Left lung (tissue), 10 donors: ENCODE data around the gene DGKD. TPM values are rescaled to one million over a fixed set of nuclear protein-coding genes. Genes with fewer than 3 reads are reported as not detected.

ENCODE experiments used
- ATAC-seq: fragments of 200-7000 bp; cut with Tn5 transposase; one replicate; pipeline ENCODE4 v1.9.1; 2020; ENCODE audit warnings: moderate library complexity
- DNase-seq, 4 donors: peaks; one replicate each; pipeline ENCODE4 v3.0.0-alpha.2; 2013 to 2020
- H3K27ac ChIP-seq, 2 donors: fragments of 200-600 bp; sonication (generic) in 1 of 2; one replicate each; pipeline versions ENCODE4 v1.5.0 to v1.8.0; 2020 to 2021
- H3K27me3 ChIP-seq, 2 donors: fragments of 200-600 bp; sonication (generic) in 1 of 2; one replicate each; pipeline versions ENCODE4 v1.5.0 to v1.8.0; 2020 to 2021
- H3K36me3 ChIP-seq, 2 donors: fragments of 200-600 bp; sonication (generic) in 1 of 2; one replicate each; pipeline versions ENCODE4 v1.5.0 to v1.8.0; 2020 to 2021
- H3K4me1 ChIP-seq, 2 donors: fragments of 200-600 bp; one replicate each; pipeline ENCODE4 v1.8.0; 2021
- H3K4me3 ChIP-seq, 2 donors: fragments of 200-600 bp; sonication (generic) in 1 of 2; one replicate each; pipeline versions ENCODE4 v1.5.0 to v1.8.0; 2020 to 2021; ENCODE audit warnings: mild to moderate bottlenecking in 1 of 2
- H3K9me3 ChIP-seq, 2 donors: fragments of 200-600 bp; sonication (generic) in 1 of 2; one replicate each; pipeline versions ENCODE4 v1.5.0 to v1.8.0; 2020 to 2021
- intact Hi-C, 2 donors: fragments of 100-400 bp; cut with DNase I; formaldehyde crosslinking; loops; one replicate each; pipeline versions ENCODE4 v1.11.2 to v1.14.2; 2022
- polyA plus RNA-seq, 6 donors: library from polyadenylated mRNA; unstranded; fragments of 120-200 nt; gene quantifications; one replicate each; pipeline ENCODE4 v1.2.1, GENCODE V29; 2013; ENCODE audit not compliant: insufficient read length in 6 of 6
- total RNA-seq, 2 donors: library from RNA; stranded (reverse); fragmentation: NEBNext Ultra II Directional; extraction: Animal tissue kit (Norgen Biotek cat#: 25700); gene quantifications; one replicate each; pipeline ENCODE4 v1.2.1, GENCODE V29; 2021
- TF ChIP-seq, protein P1 (sequence below), 2 donors: fragments of 200-600 bp; sonication (generic) in 1 of 2; IDR thresholded peaks; one replicate each; pipeline versions ENCODE4 v1.5.0 to v1.8.0; 2021; ENCODE audit warnings: antibody characterized with exemption in 2 of 2
- donor health status: DM: no; HTN: yes; CAD: no.
- donor health status: DM: no; HTN: no; CAD: no.

DGKD gene
- total and polyA plus RNA-seq, 8 donors: 22.9 to 98.0 (median 32.6) TPM

DNA sequence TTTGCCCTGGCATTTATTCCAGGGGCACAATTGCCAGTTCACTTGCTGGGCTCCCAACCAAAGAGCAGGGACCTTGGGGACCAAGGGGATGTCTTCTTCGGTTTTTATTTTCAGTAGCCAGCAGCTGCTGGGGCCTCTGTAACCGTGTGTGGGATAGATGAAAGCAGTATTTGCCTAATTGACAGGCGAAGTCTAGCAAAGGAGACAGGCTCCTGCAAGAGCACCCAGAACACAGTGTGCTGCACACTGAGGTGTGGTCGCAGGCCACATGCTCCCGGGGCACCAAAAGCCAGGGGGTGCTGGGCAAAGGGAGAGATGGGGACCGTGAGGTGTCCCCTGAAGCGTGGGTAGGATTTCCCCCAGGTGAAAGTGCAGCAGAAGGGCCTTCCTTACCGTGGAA lies 41.4 kb upstream of the DGKD start:
- intact Hi-C loops: no loop called here
- no peak for DNase-seq

DNA sequence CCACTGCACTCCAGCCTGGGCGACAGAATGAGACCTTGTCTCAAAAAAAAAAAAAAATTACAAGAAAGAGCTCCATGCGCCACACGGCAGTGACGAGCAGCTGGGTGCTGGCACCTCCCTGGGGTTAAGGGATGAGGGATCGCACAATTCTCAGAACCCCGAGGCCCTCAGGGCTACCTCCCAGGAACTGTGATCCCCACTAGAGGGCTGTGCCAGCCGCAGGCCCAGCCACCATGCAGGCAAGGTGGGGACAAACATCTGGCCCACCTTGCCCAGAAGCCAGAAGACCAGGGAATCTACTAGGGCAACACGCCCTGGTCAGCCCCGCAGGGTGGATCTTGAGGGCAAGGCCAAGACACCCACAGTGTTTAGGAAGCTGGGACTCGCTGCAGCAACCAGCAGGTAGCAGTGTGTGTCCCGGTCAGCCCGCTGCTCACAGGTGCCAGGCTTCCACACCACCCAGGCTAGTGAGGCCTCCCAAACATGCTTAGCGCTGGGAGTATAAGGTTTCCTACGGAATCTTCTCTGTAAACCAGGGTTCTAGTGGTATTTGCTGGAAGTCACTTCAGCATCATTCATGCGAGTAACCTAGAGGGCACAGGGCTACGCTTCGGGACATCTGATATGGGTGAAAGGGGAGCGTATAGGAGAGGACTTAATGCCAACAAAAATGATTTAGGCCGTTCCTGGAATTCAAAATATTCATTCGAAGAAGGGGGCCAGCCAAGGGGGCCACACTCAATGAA lies 39.9 kb upstream of the DGKD start:
- Histone ChIP-seq H3K27ac (no peak overlapping the region), H3K4me3 (no peak overlapping the region), H3K9me3 (no peaks in the 10 kb centered on the region), H3K4me1 (no peaks in the 10 kb centered on the region), H3K27me3 (no peaks in the 10 kb centered on the region), H3K36me3 (no peaks in the 10 kb centered on the region)
- ATAC-seq (no peak), DNase-seq (no peak)
- TF ChIP-seq, protein P1, sequence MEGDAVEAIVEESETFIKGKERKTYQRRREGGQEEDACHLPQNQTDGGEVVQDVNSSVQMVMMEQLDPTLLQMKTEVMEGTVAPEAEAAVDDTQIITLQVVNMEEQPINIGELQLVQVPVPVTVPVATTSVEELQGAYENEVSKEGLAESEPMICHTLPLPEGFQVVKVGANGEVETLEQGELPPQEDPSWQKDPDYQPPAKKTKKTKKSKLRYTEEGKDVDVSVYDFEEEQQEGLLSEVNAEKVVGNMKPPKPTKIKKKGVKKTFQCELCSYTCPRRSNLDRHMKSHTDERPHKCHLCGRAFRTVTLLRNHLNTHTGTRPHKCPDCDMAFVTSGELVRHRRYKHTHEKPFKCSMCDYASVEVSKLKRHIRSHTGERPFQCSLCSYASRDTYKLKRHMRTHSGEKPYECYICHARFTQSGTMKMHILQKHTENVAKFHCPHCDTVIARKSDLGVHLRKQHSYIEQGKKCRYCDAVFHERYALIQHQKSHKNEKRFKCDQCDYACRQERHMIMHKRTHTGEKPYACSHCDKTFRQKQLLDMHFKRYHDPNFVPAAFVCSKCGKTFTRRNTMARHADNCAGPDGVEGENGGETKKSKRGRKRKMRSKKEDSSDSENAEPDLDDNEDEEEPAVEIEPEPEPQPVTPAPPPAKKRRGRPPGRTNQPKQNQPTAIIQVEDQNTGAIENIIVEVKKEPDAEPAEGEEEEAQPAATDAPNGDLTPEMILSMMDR (IDR thresholded peaks at IDR 0.05): no peak
- intact Hi-C loops: no loop called here

More for the DNA sequence above, 41.4 kb upstream of the DGKD start:
- no peaks in the 10 kb centered on the region for H3K9me3 ChIP-seq
- TF ChIP-seq, protein P1 (IDR thresholded peaks at IDR 0.05): no peak
- H3K36me3 ChIP-seq: no peaks in the 10 kb centered on the region
- H3K4me1 ChIP-seq: no peaks in the 10 kb centered on the region
- no peaks in the 10 kb centered on the region for H3K27me3 ChIP-seq
- no peak overlapping the region for H3K27ac ChIP-seq
- no peak for ATAC-seq
- no peak overlapping the region for H3K4me3 ChIP-seq

DNA sequence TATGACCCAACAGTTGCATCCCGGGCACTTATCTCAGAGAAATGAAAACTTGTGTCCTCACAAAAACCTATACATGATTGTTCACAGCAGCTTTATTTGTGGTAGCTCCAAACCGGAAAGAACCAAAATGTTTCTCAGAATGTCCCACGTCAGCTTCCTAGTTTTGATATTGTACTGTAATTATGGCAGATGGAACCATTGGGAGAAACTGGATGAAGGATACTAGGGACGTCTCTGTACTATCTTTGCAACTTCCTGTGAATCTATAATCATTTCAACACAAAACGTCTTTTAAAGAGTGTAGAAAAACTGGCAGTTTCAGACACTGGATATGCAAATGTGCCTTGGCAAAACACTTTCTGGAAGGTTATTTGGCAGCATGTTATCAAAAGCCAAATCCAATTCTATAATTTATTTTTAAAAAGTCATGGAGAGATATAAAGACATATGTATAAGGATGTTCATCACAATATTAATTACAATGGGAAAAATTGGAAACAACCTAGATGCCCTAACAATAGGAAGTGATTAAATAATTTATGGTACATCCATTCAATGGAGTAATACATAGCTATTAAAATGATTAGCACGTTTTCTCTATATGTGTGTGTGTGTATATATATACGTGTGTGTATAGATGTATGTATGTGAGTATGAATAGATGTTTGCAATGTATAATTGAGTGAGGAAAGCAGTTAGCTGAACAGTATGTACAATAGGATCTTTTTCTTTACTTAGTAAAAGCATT lies 36.9 kb upstream of the DGKD start:
- Histone ChIP-seq H3K27me3 (no peaks in the 10 kb centered on the region), H3K4me1 (no peaks in the 10 kb centered on the region), H3K27ac (no peak overlapping the region), H3K36me3 (no peaks in the 10 kb centered on the region), H3K9me3 (no peaks in the 10 kb centered on the region), H3K4me3 (no peak overlapping the region)
- DNase-seq (no peak), ATAC-seq (no peak)
- TF ChIP-seq, protein P1 (IDR thresholded peaks at IDR 0.05): no peak
- intact Hi-C loops: no loop called here

DNA sequence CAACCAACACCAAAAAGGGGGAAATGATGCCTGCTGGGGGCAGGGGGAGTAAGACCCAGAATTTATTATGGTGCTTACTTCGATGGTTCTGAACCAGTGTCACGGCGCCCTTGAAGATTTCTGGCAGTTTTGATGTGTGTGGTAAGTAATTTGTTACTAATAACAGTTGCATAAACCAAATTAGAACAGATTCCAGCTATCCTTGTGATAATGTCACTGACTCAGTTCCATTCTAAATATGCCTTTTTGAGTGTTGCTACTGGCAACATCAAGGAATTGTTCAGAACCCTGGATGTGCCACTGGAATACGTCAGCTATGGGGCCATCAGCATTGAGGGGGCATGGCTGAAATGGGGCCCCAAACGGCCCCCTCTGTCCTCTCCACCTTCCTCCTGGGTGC lies 35.0 kb upstream of the DGKD start:
- H3K27ac ChIP-seq: no peak overlapping the region
- no peak overlapping the region for H3K4me3 ChIP-seq
- TF ChIP-seq, protein P1 (IDR thresholded peaks at IDR 0.05): no peak
- H3K4me1 ChIP-seq: no peaks in the 10 kb centered on the region
- no peaks in the 10 kb centered on the region for H3K9me3 ChIP-seq
- no peak for DNase-seq
- no peak for ATAC-seq
- H3K27me3 ChIP-seq: no peaks in the 10 kb centered on the region
- intact Hi-C loops: no loop called here
- H3K36me3 ChIP-seq: no peaks in the 10 kb centered on the region

DNA sequence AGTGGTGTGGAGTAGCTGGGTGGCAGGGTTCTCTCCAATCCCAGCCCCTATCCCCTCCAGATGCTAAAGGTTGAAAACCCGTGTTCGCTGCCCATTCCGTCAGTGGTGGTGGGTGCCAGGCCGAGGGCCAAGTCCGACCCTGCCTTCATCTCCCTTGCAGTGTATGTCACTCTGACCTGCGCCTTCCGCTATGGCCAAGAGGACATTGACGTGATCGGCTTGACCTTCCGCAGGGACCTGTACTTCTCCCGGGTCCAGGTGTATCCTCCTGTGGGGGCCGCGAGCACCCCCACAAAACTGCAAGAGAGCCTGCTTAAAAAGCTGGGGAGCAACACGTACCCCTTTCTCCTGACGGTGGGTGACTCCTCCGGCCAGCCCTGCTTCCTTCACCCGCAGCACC lies 33.8 kb upstream of the DGKD start:
- no peaks in the 10 kb centered on the region for H3K36me3 ChIP-seq
- intact Hi-C loops: no loop called here
- no peaks in the 10 kb centered on the region for H3K27me3 ChIP-seq
- no peak overlapping the region for H3K4me3 ChIP-seq
- no peak for DNase-seq
- no peaks in the 10 kb centered on the region for H3K4me1 ChIP-seq
- ATAC-seq: no peak
- no peak overlapping the region for H3K27ac ChIP-seq
- H3K9me3 ChIP-seq: no peaks in the 10 kb centered on the region
- TF ChIP-seq, protein P1 (IDR thresholded peaks at IDR 0.05): no peak
